HepG2 (cell line): ENCODE measurements around the gene ANO2. TPM values are rescaled to one million over a fixed set of nuclear protein-coding genes. Genes with fewer than 3 reads are reported as not detected.

Experiments
- ATAC-seq: fragments of 200-7000 bp; cut with Tn5 transposase; 3 replicates; pipeline ENCODE4 v1.9.1; 2020; ENCODE audit warnings: mild to moderate bottlenecking, moderate library complexity
- BruUV-seq: library from RNA; stranded (reverse); fragments of 400-500 nt; replicated peaks from 2 replicates; lab custom pipeline; 2021; lab: Mats Ljungman, UMichigan
- CTCF ChIA-PET: fragments of 300-600 bp; formaldehyde crosslinking; extraction: SDS; loops from one replicate; lab custom pipeline; 2021; ENCODE audit warnings: low total read pairs, inconsistent platforms, low intra/inter-chr PET ratio; lab: Yijun Ruan, JAX
- POLR2A ChIA-PET: fragments of 350-600 bp; sonication (Branson Sonifier 250); formaldehyde crosslinking; loops from one replicate; lab custom pipeline; 2020; ENCODE audit warnings: antibody characterized with exemption, inconsistent platforms; lab: Yijun Ruan, JAX
- DNase-seq: peaks from one replicate; pipeline ENCODE4 v3.0.0-alpha.2; 2015; ENCODE audit warnings: low spot score
- FAIRE-seq: peaks from 3 replicates; lab custom pipeline; 2011; peaks lifted over from hg19 to GRCh38; lab: Jason Lieb, UNC
- H2AFZ ChIP-seq: one replicate; pipeline ENCODE4 v1.6.1; 2011; ENCODE audit warnings: low read length, inconsistent platforms
- H3K27ac ChIP-seq: fragments of 300-600 bp; 3 replicates; pipeline ENCODE4 v1.8.0; 2011; ENCODE audit warnings: mixed run types, mild to moderate bottlenecking, mixed read lengths, low read length, inconsistent platforms; ENCODE audit not compliant: insufficient read depth; ENCODE audit errors: extremely low read length
- H3K27me3 ChIP-seq, 2 experiments: fragments of 200-600 bp in 1 of 2; 2 replicates in 1 of 2; 3 replicates in 1 of 2; pipeline versions ENCODE4 v1.6.0 to v1.8.0; 2011; ENCODE audit warnings: low read length in 2 of 2, mild to moderate bottlenecking in 2 of 2, moderate library complexity in 2 of 2, inconsistent platforms in 1 of 2; ENCODE audit not compliant: insufficient read depth in 2 of 2, control insufficient read depth in 1 of 2
- H3K36me3 ChIP-seq, 2 experiments: fragments of 200-600 bp in 1 of 2; replicated peaks in 1 of 2; 2 replicates in 1 of 2; 3 replicates in 1 of 2; pipeline versions ENCODE4 v1.5.1 to v1.8.0; 2011; ENCODE audit warnings: low read length in 2 of 2, inconsistent platforms in 1 of 2; ENCODE audit not compliant: insufficient read depth in 2 of 2, control insufficient read depth in 1 of 2
- H3K4me1 ChIP-seq: 2 replicates; pipeline ENCODE4 v1.5.1; 2012; ENCODE audit warnings: low read length, inconsistent platforms; ENCODE audit not compliant: insufficient read depth
- H3K4me2 ChIP-seq: 2 replicates; pipeline ENCODE4 v1.6.0; 2011; ENCODE audit warnings: low read depth, low read length, inconsistent platforms
- H3K4me3 ChIP-seq, 3 experiments: fragments of 200-600 bp in 1 of 3; sonication (generic), shearing (Covaris generic) in 1 of 3; replicated peaks in 1 of 3; 2 replicates each; pipeline ENCODE4 v1.5.1; 2011 to 2016; ENCODE audit warnings: low read length in 3 of 3, inconsistent platforms in 2 of 3, low read depth in 2 of 3, mild to moderate bottlenecking in 2 of 3, control low read depth in 1 of 3, mixed read lengths in 1 of 3; ENCODE audit not compliant: insufficient read depth in 1 of 3
- H3K79me2 ChIP-seq: one replicate; pipeline ENCODE4 v1.6.1; 2011; ENCODE audit warnings: low read length, inconsistent platforms; ENCODE audit not compliant: insufficient read depth
- H3K9ac ChIP-seq: 2 replicates; pipeline ENCODE4 v1.6.0; 2011; ENCODE audit warnings: mild to moderate bottlenecking, low read depth, low read length, inconsistent platforms; ENCODE audit not compliant: insufficient read depth
- H3K9me3 ChIP-seq: 2 replicates; pipeline ENCODE4 v1.5.1; 2012; ENCODE audit warnings: mild to moderate bottlenecking, low read length
- H4K20me1 ChIP-seq: 2 replicates; pipeline ENCODE4 v1.6.0; 2011; ENCODE audit warnings: inconsistent platforms, mild to moderate bottlenecking, low read length, moderate library complexity; ENCODE audit not compliant: insufficient read depth
- AGO2 ChIP-seq: fragments of 200-400 bp; formaldehyde crosslinking; optimal IDR thresholded peaks from 2 replicates; pipeline ENCODE3; 2017; ENCODE audit warnings: mild to moderate bottlenecking, low read depth, low read length, moderate library complexity
- GFI1 ChIP-seq: sonication (generic); formaldehyde crosslinking; IDR thresholded peaks from 2 replicates; pipeline ENCODE4 v1.5.0; 2020; ENCODE audit warnings: missing genetic modification reagents, mild to moderate bottlenecking, borderline replicate concordance
- HNRNPK ChIP-seq: fragments of 200-400 bp; formaldehyde crosslinking; IDR thresholded peaks from 2 replicates; pipeline ENCODE4 v1.6.1; 2018; ENCODE audit warnings: low read length, low read depth, moderate library complexity, mild to moderate bottlenecking; ENCODE audit not compliant: poor library complexity, severe bottlenecking
- HNRNPL ChIP-seq: fragments of 200-400 bp; formaldehyde crosslinking; IDR thresholded peaks from 2 replicates; pipeline ENCODE4 v1.6.1; 2017; ENCODE audit warnings: mild to moderate bottlenecking, low read depth, low read length
- HOXA9 ChIP-seq: sonication (generic); formaldehyde crosslinking; IDR thresholded peaks from 2 replicates; pipeline ENCODE4 v1.8.1; 2022; ENCODE audit warnings: missing genetic modification reagents, mild to moderate bottlenecking, moderate library complexity, borderline replicate concordance
- JDP2 ChIP-seq: sonication (generic); formaldehyde crosslinking; IDR thresholded peaks from 2 replicates; pipeline ENCODE4 v1.8.1; 2022; ENCODE audit warnings: missing genetic modification reagents, borderline replicate concordance
- MTA1 ChIP-seq: sonication (generic); formaldehyde crosslinking; IDR thresholded peaks from 2 replicates; pipeline ENCODE4 v1.4.0; 2020; ENCODE audit warnings: missing genetic modification reagents, mild to moderate bottlenecking, borderline replicate concordance
- MTF2 ChIP-seq: sonication (generic); formaldehyde crosslinking; IDR thresholded peaks from 2 replicates; pipeline ENCODE4 v1.5.0; 2020; ENCODE audit warnings: missing genetic modification reagents, borderline replicate concordance
- NR3C1 ChIP-seq: sonication (generic); formaldehyde crosslinking; IDR thresholded peaks from 2 replicates; pipeline ENCODE4 v1.4.0; 2020; ENCODE audit warnings: missing genetic modification reagents
- POGZ ChIP-seq: sonication (generic); formaldehyde crosslinking; IDR thresholded peaks from 2 replicates; pipeline ENCODE4 v1.4.0; 2020; ENCODE audit warnings: mild to moderate bottlenecking, missing genetic modification reagents
- RFX5 ChIP-seq: IDR thresholded peaks from 2 replicates; pipeline ENCODE4 v1.6.1; 2011; ENCODE audit warnings: low read depth, low read length, improper control_type of control experiment
- SIN3A ChIP-seq: IDR thresholded peaks from 2 replicates; pipeline ENCODE4 v1.6.1; 2011; ENCODE audit warnings: low read depth, mild to moderate bottlenecking, control low read depth, low read length, borderline replicate concordance
- SIX1 ChIP-seq: sonication (generic); formaldehyde crosslinking; IDR thresholded peaks from 2 replicates; pipeline ENCODE4 v1.4.0; 2020; ENCODE audit warnings: missing genetic modification reagents, borderline replicate concordance
- TBL1XR1 ChIP-seq: fragments of 150-350 bp; IDR thresholded peaks from 2 replicates; pipeline ENCODE4 v1.6.1; 2014; ENCODE audit warnings: borderline replicate concordance, low read length; ENCODE audit not compliant: partially characterized antibody
- ZBTB20 ChIP-seq: sonication (generic); formaldehyde crosslinking; IDR thresholded peaks from 2 replicates; pipeline ENCODE4 v1.8.1; 2023; ENCODE audit warnings: missing genetic modification reagents, low read depth, mild to moderate bottlenecking, borderline replicate concordance
- ZFP36L1 ChIP-seq: sonication (generic); formaldehyde crosslinking; IDR thresholded peaks from 2 replicates; pipeline ENCODE4 v1.8.0; 2022; ENCODE audit warnings: mild to moderate bottlenecking, missing genetic modification reagents, moderate library complexity
- ZFP90 ChIP-seq: sonication (generic); formaldehyde crosslinking; IDR thresholded peaks from 2 replicates; pipeline ENCODE4 v1.8.0; 2022; ENCODE audit warnings: missing genetic modification reagents, mild to moderate bottlenecking, inconsistent platforms, borderline replicate concordance
- ZNF484 ChIP-seq: sonication (generic); formaldehyde crosslinking; IDR thresholded peaks from 2 replicates; pipeline ENCODE4 v1.5.1; 2020; ENCODE audit warnings: mild to moderate bottlenecking, low read depth, missing genetic modification reagents, borderline replicate concordance
- ZNF883 ChIP-seq: sonication (generic); formaldehyde crosslinking; IDR thresholded peaks from 2 replicates; pipeline ENCODE4 v1.5.1; 2020; ENCODE audit warnings: mild to moderate bottlenecking, missing genetic modification reagents; ENCODE audit errors: not compliant biosample characterization
- WGBS: methylation state at CpG from one replicate; pipeline ENCODE4 v1.1.6; 2017; ENCODE audit warnings: low lambda C conversion rate; 5-methylcytosine and 5-hydroxymethylcytosine counted together
- in situ Hi-C: cut with HindIII; loops from 2 replicates; pipeline ENCODE4 v1.10.0; 2017; ENCODE audit warnings: low pct_unique_long_range_greater_than_20kb; ENCODE audit not compliant: extremely low pct_ligation_motif_present
- intact Hi-C: fragments of 100-400 bp; cut with micrococcal nuclease; formaldehyde crosslinking; loops from one replicate; pipeline ENCODE4 v1.10.0; 2022; ENCODE audit not compliant: unreplicated experiment
- polyA plus RNA-seq, 8 experiments: library from polyadenylated mRNA; depleted of rRNA in 3 of 8; stranded (reverse) in 7 of 8; unstranded in 1 of 8; fragments of >200 nt; fragmentation: Illumina TruSeq in 4 of 8; extraction: Trizol in 4 of 8; gene quantifications; 2 replicates each; pipeline versions ENCODE4 v1.2.1 to v1.2.3, GENCODE V29; 2011 to 2016; ENCODE audit warnings: low read depth in 4 of 8, missing spikeins in 1 of 8, mixed read lengths in 1 of 8; ENCODE audit not compliant: insufficient read depth in 1 of 8
- total RNA-seq, 5 experiments: library from RNA; depleted of rRNA; stranded (reverse); fragments of >200 nt; fragmentation: Illumina TruSeq; extraction: Trizol; gene quantifications; 2 replicates each; pipeline ENCODE4 v1.2.3, GENCODE V29; 2016; ENCODE audit warnings: low read depth in 1 of 5

Gene ANO2
- total and polyA plus RNA-seq, 2 of the 13 experiments (the other 11 are each of a cell fraction or from before 2014, with no cell fraction given): 0.18 TPM; not detected in 1

DNA sequence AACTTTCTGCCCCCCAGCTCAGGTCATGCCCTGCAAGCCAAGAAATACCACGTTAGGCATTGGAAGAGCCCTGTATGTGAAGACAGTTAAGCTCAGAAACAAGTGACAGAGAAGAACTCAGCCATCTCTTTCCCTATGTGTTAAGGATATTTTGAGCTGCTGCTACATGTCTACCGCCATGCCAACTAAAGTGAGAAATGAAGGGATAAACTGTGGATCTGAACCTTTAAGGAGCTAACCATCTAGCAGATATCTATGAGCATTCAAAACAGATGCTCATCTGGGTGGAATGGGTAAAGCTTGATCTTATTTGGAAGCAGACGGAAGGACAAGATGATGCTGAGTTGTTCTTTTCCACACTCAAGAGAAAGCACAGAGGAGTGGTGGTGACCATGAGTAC, 262.5 kb downstream of the ANO2 start:
- H2AFZ ChIP-seq: no peak overlapping the region
- H3K27ac ChIP-seq: no peak overlapping the region
- H3K4me2 ChIP-seq: no peak overlapping the region
- no peaks in the 10 kb centered on the region for H4K20me1 ChIP-seq
- ChIA-PET CTCF (no interaction called here), POLR2A (no interaction called here)
- no peak overlapping the region for H3K9ac ChIP-seq
- no peak for FAIRE-seq
- no peaks in the 10 kb centered on the region for H3K4me1 ChIP-seq
- in situ Hi-C loops: no loop called here
- BruUV-seq: no TSS peak
- H3K36me3 ChIP-seq: no peaks in the 10 kb centered on the region
- H3K4me3 ChIP-seq: no peak overlapping the region
- H3K27me3 ChIP-seq: peaks cover 0 to 10% of the 10 kb centered on the region in 2 experiments; a peak in 2 of 5 replicates
- 39% methylated on average over 3 of the region's 3 CpGs for WGBS
- intact Hi-C loops: no loop called here
- H3K9me3 ChIP-seq: no peaks in the 10 kb centered on the region
- no peaks in the 10 kb centered on the region for H3K79me2 ChIP-seq
- TF ChIP-seq HNRNPL (no peak), MTA1 (no peak), RFX5 (no peak), ZBTB20 (CRISPR knock-in tag) (no peak), ZFP90 (CRISPR knock-in tag) (no peak), ZNF484 (CRISPR knock-in tag) (no peak)
- TF ChIP-seq, all 625 proteins: peak for 0
- ATAC-seq: no peak
- DNase-seq: no peak

DNA sequence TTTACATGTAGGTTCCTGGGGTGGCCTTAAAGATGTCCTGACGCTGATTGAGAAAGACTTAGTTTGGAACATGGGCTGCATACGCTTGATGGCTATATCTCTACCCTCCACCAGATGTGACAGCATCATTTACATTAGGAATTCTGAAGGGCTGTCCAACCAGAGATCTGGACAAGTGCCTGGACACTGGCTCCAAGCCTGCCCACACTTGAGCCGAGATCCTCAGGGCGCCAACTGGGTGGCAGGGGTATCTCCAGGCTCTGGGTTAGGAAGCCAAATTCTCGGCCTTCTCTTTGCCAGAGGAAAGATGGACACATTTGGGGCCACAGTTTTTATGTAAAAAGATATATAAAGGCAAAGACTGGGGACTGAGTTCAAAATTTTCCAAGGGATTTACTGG, 266.9 kb downstream of the ANO2 start:
- ChIA-PET POLR2A (no interaction called here), CTCF (no interaction called here)
- FAIRE-seq: no peak
- Histone ChIP-seq H3K27ac (no peak overlapping the region), H4K20me1 (no peaks in the 10 kb centered on the region), H3K4me1 (no peaks in the 10 kb centered on the region), H2AFZ (no peak overlapping the region), H3K36me3 (no peaks in the 10 kb centered on the region), H3K79me2 (no peaks in the 10 kb centered on the region), H3K4me3 (no peak overlapping the region), H3K27me3 (peaks cover 1 to 15% of the 10 kb centered on the region in 2 experiments; a peak in 3 of 5 replicates), H3K4me2 (no peak overlapping the region), H3K9me3 (no peaks in the 10 kb centered on the region), H3K9ac (no peak overlapping the region)
- 3% methylated on average over 5 of the region's 5 CpGs for WGBS
- DNase-seq: no peak
- no peak for TF ChIP-seq SIX1 (CRISPR knock-in tag)
- no peak for TF ChIP-seq GFI1 (CRISPR knock-in tag)
- no peak for TF ChIP-seq ZFP36L1 (CRISPR knock-in tag)
- TF ChIP-seq HNRNPK: no peak
- no peak for TF ChIP-seq ZNF883 (CRISPR knock-in tag)
- no peak for TF ChIP-seq TBL1XR1
- no peak for TF ChIP-seq AGO2
- no peak for TF ChIP-seq POGZ (CRISPR knock-in tag)
- no peak for TF ChIP-seq SIN3A
- TF ChIP-seq NR3C1 (CRISPR knock-in tag): no peak
- no peak for TF ChIP-seq MTF2 (CRISPR knock-in tag)
- no peak for TF ChIP-seq HOXA9 (CRISPR knock-in tag)
- no peak for TF ChIP-seq JDP2
- no peak for ATAC-seq
- in situ Hi-C loops (no loop called here), intact Hi-C loops (no loop called here)
- BruUV-seq: no TSS peak
